Upper lobe of left lung (tissue), 4 donors: Measurements from ENCODE around the gene KLHL8.

Experiments used
- CTCF ChIP-seq, 6 experiments: fragments of 450-650 bp in 4 of 6; fragments of 200-600 bp in 2 of 6; sonication (generic) in 2 of 6; IDR thresholded peaks; one replicate each; pipeline ENCODE4 v1.5.1; 2016 to 2019; ENCODE audit warnings: antibody characterized with exemption in 6 of 6
- EP300 ChIP-seq, 4 donors: sonication (generic); formaldehyde crosslinking; IDR thresholded peaks; one replicate each; pipeline ENCODE4 v1.5.1; 2017; ENCODE audit warnings: antibody characterized with exemption in 4 of 4, control low read depth in 2 of 4
- POLR2A ChIP-seq, 4 donors: fragments of 450-650 bp; IDR thresholded peaks; one replicate each; pipeline ENCODE4 v1.5.1; 2016 to 2017; ENCODE audit warnings: antibody characterized with exemption in 4 of 4, mild to moderate bottlenecking in 2 of 4
- POLR2AphosphoS5 ChIP-seq, 2 donors: sonication (generic); formaldehyde crosslinking; IDR thresholded peaks; one replicate each; pipeline ENCODE4 v1.5.1; 2017; ENCODE audit warnings: antibody characterized with exemption in 2 of 2

GRCh38 chr4:87220094-87220822 is at the start of gene KLHL8:
- TF ChIP-seq POLR2A (IDR thresholded peaks at IDR 0.05) (peak in 3 of 4 donors; percentile 63 to 88 (median 68)), EP300 (IDR thresholded peaks at IDR 0.05) (no peak), CTCF (IDR thresholded peaks at IDR 0.05) (peak in 1 of 6 experiments; percentile 3), POLR2AphosphoS5 (IDR thresholded peaks at IDR 0.05) (peak; percentile 62 to 70)
